Sigmoid colon (tissue), 4 donors: Measurements from ENCODE around the gene EPB41L4A.

Source experiments
- EP300 ChIP-seq, 4 donors: sonication (generic); formaldehyde crosslinking; IDR thresholded peaks; one replicate each; pipeline ENCODE4 v1.6.1; 2017; ENCODE audit warnings: antibody characterized with exemption in 4 of 4
- TF ChIP-seq, protein P1 (sequence below), 4 experiments: fragments of 450-650 bp in 3 of 4; fragments of 200-600 bp in 1 of 4; IDR thresholded peaks; one replicate each; pipeline ENCODE4 v1.5.1; 2016 to 2019; ENCODE audit warnings: antibody characterized with exemption in 4 of 4, mild to moderate bottlenecking in 3 of 4, moderate library complexity in 2 of 4

DNA sequence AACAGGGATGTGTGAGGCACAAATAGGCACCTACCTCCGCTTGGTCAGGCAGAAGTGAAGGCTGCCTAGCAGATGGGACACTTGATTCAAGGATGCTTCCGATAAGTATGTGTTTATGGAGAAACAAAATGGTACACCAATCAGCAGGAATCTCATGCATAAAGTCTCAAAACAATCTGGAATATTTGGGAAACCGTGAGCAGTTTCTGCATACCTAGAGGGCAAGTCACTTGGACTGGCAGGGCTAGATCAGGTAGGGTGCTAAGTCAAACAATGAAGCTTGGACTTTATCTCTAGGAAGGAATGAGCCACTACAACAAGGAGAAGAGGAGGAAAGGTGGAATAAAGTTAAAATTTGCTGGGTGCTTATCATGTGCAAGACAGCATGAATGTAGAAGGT lies 5.5 kb downstream of the EPB41L4A start:
- TF ChIP-seq, protein P1, sequence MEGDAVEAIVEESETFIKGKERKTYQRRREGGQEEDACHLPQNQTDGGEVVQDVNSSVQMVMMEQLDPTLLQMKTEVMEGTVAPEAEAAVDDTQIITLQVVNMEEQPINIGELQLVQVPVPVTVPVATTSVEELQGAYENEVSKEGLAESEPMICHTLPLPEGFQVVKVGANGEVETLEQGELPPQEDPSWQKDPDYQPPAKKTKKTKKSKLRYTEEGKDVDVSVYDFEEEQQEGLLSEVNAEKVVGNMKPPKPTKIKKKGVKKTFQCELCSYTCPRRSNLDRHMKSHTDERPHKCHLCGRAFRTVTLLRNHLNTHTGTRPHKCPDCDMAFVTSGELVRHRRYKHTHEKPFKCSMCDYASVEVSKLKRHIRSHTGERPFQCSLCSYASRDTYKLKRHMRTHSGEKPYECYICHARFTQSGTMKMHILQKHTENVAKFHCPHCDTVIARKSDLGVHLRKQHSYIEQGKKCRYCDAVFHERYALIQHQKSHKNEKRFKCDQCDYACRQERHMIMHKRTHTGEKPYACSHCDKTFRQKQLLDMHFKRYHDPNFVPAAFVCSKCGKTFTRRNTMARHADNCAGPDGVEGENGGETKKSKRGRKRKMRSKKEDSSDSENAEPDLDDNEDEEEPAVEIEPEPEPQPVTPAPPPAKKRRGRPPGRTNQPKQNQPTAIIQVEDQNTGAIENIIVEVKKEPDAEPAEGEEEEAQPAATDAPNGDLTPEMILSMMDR (IDR thresholded peaks at IDR 0.05), result no peak
- no peak for TF ChIP-seq EP300 (IDR thresholded peaks at IDR 0.05)
